ENCODE measurements around the gene TPX2. TPM values are rescaled to one million over a fixed set of nuclear protein-coding genes. Genes with fewer than 3 reads are reported as not detected.

Gene TPX2
- polyA plus RNA-seq, 2 of the 4 experiments (the other 2 are of a cell fraction): 92.9 TPM

DNA sequence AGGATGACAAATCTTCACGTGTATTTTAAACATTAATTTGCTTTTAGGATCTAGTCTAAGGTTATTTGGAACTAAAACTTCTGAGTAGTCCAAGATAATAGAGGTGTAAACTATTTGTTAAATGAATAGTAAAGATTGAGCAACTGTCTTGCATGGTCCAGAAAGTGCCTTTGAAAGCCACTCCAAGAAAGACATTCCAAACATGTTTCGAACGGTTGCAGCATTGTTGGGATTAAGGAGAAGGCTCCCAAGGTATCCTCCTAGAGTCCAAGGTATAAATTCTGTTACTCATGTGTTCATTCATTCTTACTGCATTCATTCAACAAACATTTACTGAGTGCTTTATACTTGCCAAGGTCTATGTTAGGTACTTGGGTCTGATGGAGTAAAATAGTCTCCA is 51.3 kb downstream of the TPX2 start:
- H3K27ac ChIP-seq: no peak overlapping the region
- CTCF ChIA-PET: no interaction called here
- DNase-seq (ENCODE audit: low read depth in 1 of 2, low spot score in 1 of 2) (no peak), ATAC-seq (no peak), FAIRE-seq (no peak)
- TF ChIP-seq, protein P1, sequence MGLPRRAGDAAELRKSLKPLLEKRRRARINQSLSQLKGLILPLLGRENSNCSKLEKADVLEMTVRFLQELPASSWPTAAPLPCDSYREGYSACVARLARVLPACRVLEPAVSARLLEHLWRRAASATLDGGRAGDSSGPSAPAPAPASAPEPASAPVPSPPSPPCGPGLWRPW (IDR thresholded peaks at IDR 0.05): no peak
- no peak for TF ChIP-seq KDM1A (IDR thresholded peaks at IDR 0.05; ENCODE audit: low read depth)
- TF ChIP-seq POLR2A (IDR thresholded peaks at IDR 0.05; ENCODE audit: low read length): no peak
- no peak for TF ChIP-seq HMGXB4 (CRISPR knock-in tag; IDR thresholded peaks at IDR 0.05; ENCODE audit: borderline replicate concordance)
- TF ChIP-seq CHD2 (IDR thresholded peaks at IDR 0.05; ENCODE audit: low read length, partially characterized antibody): no peak
- no peak for TF ChIP-seq RCOR1 (IDR thresholded peaks at IDR 0.05; ENCODE audit: low read depth, low read length)
- no peak for TF ChIP-seq HDAC2 (IDR thresholded peaks at IDR 0.05)
- TF ChIP-seq SREBF2 (IDR thresholded peaks at IDR 0.05): no peak
- WGBS (ENCODE audit: missing lambda C conversion rate): 75% methylated on average over 3 of the region's 3 CpGs
- H3K4me2 ChIP-seq: no peak overlapping the region
- H3K4me1 ChIP-seq: no peaks in the 10 kb centered on the region
- H3K4me3 ChIP-seq: no peak overlapping the region
- POLR2A ChIA-PET: no interaction called here
- no peaks in the 10 kb centered on the region for H3K9me3 ChIP-seq

DNA sequence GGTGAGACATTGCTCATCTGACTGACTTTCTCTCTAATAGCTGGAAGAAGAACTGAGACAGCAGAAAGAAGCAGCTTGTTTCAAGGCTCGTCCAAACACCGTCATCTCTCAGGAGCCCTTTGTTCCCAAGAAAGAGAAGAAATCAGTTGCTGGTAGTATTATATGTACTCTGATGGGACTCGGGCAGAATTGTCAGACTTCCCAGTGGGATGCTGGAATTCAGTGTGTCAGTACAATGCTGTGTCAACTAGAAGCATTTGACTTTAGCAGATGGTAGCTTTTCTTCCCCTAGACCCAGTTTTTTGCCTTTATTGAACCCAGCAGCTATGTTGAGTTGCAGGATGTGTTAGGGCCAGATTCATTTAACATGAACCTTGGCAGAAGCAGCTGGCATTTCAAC is 58.3 kb downstream of the TPX2 start:
- ChIA-PET POLR2A (no interaction called here), CTCF (interaction anchor here (0.9 to 2.3 kb wide), 4 partner anchors 10 to 163 kb away, joined by 3 to 8 read pairs (median 4); no protein-coding TSS in a partner anchor)

DNA sequence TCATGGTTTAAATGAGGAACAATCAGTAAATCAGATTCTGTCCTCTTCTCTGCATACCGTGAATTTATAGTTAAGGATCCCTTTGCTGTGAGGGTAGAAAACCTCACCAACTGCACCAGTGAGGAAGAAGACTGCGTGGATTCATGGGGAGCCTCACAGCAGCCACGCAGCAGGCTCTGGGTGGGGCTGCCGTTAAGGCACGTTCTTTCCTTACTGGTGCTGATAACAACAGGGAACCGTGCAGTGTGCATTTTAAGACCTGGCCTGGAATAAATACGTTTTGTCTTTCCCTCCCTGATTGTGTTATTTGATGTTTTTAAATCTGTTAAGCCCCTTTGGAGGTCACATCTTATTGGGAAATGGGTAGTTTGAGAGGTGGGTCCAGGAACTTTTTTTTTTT is 62.4 kb downstream of the TPX2 start:
- FAIRE-seq: no peak

More for the DNA sequence above, 58.3 kb downstream of the TPX2 start:
- FAIRE-seq (no peak), DNase-seq (ENCODE audit: low read depth in 1 of 2, low spot score in 1 of 2) (no peak), ATAC-seq (no peak)
- Histone ChIP-seq H3K27ac (no peak overlapping the region), H3K4me3 (no peak overlapping the region), H3K9me3 (no peaks in the 10 kb centered on the region), H3K4me2 (no peak overlapping the region), H3K4me1 (no peaks in the 10 kb centered on the region)
- no peak for TF ChIP-seq ZNF302 (CRISPR knock-in tag; IDR thresholded peaks at IDR 0.05)
- TF ChIP-seq GATA3 (IDR thresholded peaks at IDR 0.05; ENCODE audit: borderline replicate concordance): no peak
- no peak for TF ChIP-seq EHF (CRISPR knock-in tag; IDR thresholded peaks at IDR 0.05)
- 95% methylated on average over 3 of the region's 3 CpGs for WGBS (ENCODE audit: missing lambda C conversion rate)

DNA sequence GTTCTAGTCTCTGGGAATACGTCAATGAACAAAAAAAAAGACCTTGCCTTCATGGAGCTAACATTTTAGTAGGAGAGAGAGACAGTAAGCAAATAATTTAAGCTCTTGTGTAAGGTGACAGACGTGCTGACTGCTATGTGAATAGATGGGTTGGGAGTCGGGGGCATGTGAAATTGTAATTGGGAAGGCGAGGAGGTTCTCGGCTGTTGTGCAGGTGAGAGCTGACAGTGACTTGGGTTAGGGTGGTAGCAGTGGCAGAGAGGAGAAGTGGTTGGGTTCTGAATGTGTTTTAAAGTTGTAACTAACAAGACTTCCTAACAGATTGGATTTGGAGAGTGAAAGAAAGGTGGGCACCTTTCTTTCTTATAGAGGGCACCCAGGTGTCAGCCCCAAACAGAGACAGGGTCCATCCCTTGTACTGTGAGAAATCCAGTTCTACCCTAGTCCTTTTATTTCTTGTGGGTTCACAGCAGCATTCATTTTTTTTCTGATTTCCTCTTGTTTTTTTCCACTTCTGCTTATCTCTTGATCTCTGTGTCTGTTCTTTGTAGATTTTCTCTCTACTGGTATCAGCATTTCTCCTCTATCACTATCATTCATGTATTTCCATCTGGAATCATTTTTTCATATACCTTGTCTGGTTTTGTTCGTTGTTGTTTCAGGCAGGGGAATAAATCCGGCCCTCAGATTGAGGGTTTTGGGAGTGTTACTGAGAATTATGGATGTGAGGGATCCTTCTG is 64.6 kb downstream of the TPX2 start:
- no peaks in the 10 kb centered on the region for H3K9me3 ChIP-seq
- H3K27ac ChIP-seq: no peak overlapping the region
- H3K4me3 ChIP-seq: no peak overlapping the region
- DNase-seq (ENCODE audit: low read depth in 1 of 2, low spot score in 1 of 2) (no peak), ATAC-seq (no peak), FAIRE-seq (no peak)
- no peaks in the 10 kb centered on the region for H3K4me1 ChIP-seq
- ChIA-PET CTCF (interaction anchor here (0.5 to 2.1 kb wide), 3 partner anchors 20 to 45 kb away, joined by 3 to 5 read pairs (median 3); no protein-coding TSS in a partner anchor), POLR2A (no interaction called here)
- H3K4me2 ChIP-seq: no peak overlapping the region
- TF ChIP-seq, protein P2, sequence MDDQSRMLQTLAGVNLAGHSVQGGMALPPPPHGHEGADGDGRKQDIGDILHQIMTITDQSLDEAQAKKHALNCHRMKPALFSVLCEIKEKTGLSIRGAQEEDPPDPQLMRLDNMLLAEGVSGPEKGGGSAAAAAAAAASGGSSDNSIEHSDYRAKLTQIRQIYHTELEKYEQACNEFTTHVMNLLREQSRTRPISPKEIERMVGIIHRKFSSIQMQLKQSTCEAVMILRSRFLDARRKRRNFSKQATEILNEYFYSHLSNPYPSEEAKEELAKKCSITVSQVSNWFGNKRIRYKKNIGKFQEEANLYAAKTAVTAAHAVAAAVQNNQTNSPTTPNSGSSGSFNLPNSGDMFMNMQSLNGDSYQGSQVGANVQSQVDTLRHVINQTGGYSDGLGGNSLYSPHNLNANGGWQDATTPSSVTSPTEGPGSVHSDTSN (IDR thresholded peaks at IDR 0.05): no peak
- WGBS (ENCODE audit: missing lambda C conversion rate): 93% methylated on average over 7 of the region's 7 CpGs

More for the DNA sequence above, 62.4 kb downstream of the TPX2 start:
- H3K4me3 ChIP-seq: no peak overlapping the region
- H3K4me1 ChIP-seq: no peaks in the 10 kb centered on the region
- ChIA-PET CTCF (no interaction called here), POLR2A (no interaction called here)
- TF ChIP-seq CBX8 (IDR thresholded peaks at IDR 0.05) (no peak), RFX5 (IDR thresholded peaks at IDR 0.05) (no peak), ZC3H11A (IDR thresholded peaks at IDR 0.05) (no peak), ZSCAN20 (CRISPR knock-in tag; IDR thresholded peaks at IDR 0.05) (no peak), MAZ (IDR thresholded peaks at IDR 0.05; ENCODE audit: borderline replicate concordance, low read depth, low read length) (no peak), ATOH8 (CRISPR knock-in tag; IDR thresholded peaks at IDR 0.05; ENCODE audit: low read depth) (no peak), FOSB (CRISPR knock-in tag; IDR thresholded peaks at IDR 0.05) (no peak), ZFP36 (IDR thresholded peaks at IDR 0.05; ENCODE audit: borderline replicate concordance, partially characterized antibody) (no peak), CHD4 (IDR thresholded peaks at IDR 0.05; ENCODE audit: borderline replicate concordance) (no peak), NR3C1 (IDR thresholded peaks at IDR 0.05) (no peak), POLR2AphosphoS2 (conservative IDR thresholded peaks at IDR 0.05; ENCODE audit: low read length) (no peak)
- WGBS (ENCODE audit: missing lambda C conversion rate): 91% methylated on average over 7 of the region's 7 CpGs
- H3K9me3 ChIP-seq: no peaks in the 10 kb centered on the region
- DNase-seq (ENCODE audit: low read depth in 1 of 2, low spot score in 1 of 2): no peak
- H3K4me2 ChIP-seq: no peak overlapping the region
- no peak overlapping the region for H3K27ac ChIP-seq
- ATAC-seq: no peak
